ENCODE results near the gene AIDA.

Gene AIDA

GRCh38 chr1:222643606-222643937, 68.7 kb downstream of the AIDA start:
- DNase-seq, result no peak

GRCh38 chr1:222642468-222642867, 69.8 kb downstream of the AIDA start:
- DNase-seq, result no peak

- DNase-seq, result no peak
These were observed 70.9 kb downstream of the AIDA start for GRCh38 chr1:222641269-222641948.

DNA sequence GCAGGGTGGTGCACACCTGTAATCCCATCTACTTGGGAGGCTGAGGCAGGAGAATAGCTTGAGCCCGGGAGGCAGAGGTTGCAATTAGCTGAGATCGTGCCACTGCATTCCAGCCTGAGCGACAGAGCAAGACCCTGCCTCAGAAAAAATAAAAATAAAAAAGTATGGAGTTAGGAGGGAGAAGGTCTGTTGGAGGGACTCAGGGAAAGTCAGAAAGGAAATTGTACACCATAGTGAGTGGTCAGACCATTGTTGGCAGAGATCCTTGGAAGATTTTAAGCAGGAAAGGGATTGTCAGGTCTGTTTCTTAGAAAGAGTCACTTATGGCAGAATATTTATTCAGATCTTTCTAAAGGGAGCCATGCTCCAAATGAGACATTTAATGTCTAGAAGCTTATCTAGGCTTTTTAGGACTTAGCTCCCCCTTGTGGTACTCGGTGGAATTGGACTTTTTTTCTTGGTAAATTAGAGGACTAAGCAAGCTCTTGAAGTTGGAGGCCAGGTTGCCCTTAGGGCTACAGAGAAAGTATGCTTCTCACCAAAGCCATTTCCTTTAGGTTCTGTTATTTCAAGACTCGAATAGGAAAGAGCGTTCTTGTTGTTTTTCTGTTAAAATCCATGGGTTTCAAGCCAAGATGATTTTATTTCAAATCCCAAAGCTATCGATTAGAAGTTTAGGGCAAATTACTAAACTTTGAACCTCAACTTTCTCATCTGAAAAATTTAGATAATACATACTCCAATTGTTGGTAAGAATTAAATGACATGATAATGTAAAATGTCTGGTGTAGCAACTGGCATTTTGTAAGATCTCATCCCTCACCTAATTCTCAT, 77.9 kb downstream of the AIDA start:
- DNase-seq, result no peak

GRCh38 chr1:222632749-222633148, 79.5 kb downstream of the AIDA start:
- DNase-seq, result no peak

DNA sequence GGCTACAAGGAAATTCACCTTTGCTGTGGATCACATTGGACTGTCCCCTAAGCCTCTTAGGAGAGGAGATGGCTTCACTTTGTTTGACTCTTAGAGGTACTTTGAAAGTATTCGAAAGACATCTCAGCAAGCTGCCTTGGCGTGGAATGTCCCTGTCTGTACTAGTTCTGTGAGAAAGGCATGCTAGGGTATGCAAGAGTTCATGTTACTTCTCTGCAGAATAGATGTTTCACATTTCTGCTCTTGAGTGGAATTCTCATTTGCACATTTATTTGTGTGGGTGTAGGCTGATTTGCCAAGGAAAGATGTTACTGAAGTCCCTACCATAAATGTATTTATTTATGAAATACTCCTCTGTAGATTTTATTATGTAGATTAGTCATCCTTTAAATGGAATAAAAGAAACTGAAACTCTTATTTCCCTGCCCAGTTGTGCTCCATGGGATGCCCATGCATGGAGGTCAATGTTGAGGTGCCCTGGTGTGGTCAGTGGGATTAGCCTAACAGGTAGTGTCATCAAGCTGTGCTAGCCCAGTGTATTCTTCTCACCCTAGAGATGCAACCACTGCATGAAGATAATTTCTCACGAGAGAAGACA, 80.6 kb downstream of the AIDA start:
- DNase-seq, result no peak

DNA sequence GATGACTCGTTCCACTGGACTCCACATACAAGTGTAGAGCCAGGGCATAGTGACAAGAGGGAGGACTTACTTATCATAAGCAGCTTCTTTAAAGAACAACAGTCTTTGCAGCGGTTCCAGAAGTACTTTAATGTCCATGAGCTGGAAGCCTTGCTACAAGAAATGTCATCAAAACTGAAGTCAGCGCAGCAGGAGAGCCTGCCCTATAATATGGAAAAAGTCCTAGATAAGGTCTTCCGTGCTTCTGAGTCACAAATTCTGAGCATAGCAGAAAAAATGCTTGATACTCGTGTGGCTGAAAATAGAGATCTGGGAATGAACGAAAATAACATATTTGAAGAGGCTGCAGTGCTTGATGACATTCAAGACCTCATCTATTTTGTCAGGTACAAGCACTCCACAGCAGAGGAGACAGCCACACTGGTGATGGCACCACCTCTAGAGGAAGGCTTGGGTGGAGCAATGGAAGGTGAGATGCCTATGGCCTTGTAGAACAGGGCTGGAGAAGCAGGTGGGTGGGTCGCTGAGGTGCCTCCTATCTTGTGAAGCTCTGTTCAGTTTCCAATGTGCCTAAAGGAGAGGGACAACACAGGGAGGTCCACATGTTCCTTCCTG, 82.3 kb downstream of the AIDA start:
- no peak for DNase-seq

DNA sequence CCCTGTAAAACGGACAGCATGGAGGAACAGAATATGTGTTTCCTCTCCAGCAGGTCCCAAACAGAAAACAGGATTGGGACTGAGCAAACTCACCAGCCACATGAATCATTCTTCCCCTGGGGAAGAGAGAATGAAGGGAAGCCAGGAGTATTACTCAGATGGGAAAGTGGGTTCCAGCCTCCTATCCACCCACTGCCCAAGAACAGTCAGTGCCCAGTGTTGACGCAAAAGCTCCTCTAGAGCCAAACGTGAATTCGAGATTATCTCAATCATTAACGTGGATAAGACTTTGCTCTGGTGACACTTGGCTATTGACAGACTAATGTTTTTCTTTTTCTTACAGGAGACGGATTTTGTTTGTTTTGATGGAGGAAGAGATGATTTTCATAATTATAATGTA, 85.1 kb downstream of the AIDA start:
- DNase-seq, result no peak

DNA sequence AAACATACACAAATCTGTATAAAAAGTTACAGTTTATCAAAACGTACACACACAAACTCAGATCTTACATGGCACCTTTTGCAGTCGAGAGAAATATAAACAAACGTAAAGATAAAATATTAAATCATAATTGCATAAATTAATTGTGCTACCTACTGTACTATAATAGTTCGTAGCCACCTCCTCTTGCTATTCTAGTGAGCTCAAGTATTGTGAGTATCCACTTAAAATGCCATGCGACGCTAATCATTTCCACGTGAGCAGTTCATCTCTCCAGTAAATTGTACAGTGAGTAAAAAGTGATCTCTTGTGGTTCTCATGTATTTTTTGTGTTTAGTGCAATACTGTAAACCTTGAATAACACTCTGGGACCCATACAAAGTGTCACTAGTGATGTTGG, 88.1 kb downstream of the AIDA start:
- no peak for DNase-seq

DNA sequence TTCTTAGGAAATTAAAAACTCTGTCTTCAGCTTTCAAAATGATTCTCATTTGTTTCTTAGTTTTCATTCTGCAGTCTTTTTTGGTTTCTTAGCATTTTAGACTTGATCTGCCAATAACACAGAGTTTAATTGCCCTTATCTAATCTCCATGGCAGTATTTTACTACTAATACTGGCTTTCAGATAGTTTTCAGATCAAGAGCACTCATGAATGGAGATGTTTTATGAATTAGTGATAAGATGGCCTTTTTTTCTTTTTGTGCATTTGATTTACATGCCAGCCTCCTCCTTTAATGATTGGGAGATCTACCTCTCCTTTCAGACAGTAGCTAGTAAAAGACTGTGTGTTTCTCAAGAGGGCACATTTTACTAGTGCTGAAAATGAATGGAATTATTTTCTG, 88.8 kb downstream of the AIDA start:
- DNase-seq, result no peak

DNA sequence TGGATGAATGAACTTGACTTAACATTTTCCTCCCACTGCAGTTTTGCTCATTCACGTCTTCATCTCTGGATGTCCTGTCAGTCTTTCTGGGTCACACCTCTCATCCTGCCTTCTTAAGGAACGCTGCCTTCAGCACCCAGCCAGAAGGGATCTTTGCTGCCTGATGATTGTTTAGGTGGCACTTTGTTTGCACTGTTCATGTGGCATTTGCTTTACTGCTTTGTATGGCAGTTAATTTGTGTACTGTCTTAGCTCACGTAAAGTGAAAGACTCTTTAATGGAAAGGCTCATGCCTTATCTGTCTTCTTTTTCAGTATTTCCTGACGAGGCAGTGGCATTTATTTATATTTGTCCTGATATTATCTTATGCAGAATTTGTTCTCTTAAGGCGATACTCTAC, 89.5 kb downstream of the AIDA start:
- DNase-seq, result no peak

- no peak for DNase-seq
These were observed 91.7 kb downstream of the AIDA start for GRCh38 chr1:222620566-222620965.

DNA sequence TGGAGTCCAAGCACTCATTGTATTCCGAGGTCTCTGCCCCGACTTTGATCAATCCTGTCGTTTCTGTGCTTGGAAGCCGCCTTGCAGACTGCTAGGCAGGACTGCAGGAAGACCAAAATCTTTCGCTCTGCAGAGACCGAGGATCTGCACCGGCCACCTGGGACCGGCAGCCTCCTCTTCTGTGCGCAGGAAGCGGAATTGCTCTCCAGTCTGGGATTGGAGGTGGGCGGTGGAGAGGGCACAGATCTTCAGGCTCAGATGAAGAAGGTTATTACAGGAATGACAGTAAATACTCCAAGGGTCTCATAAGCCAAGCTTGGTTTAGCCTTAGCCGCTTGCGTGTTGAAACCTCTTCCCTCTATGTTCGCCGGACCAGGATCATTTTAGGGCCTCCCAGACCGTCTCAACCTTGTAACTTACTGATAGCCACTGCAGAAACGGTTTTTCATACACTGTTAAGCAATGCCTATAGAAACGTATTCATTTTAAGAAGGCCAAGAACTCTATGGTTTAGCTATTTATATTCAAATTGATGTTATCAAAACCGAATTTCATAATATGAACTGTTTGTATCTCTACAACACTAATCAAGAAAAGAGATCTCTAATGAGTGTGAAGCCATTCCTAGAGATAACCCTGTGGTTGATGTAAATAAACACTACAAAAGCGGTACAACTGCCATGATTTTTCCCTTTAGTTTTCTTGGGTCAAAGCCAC, 93.3 kb downstream of the AIDA start:
- no peak for DNase-seq

Data from stimulated activated CD4-positive, alpha-beta T cell treated with anti-CD3 and anti-CD28 coated beads, Interleukin-4, amount 100 ng/mL, for 1 hour (primary cell).